Mammary epithelial cell (primary cell): ENCODE results near the gene C1S.

ENCODE experiments used
- EZH2 ChIP-seq: IDR thresholded peaks from 2 replicates; pipeline ENCODE4 v1.6.1; 2012; ENCODE audit warnings: low read length, inconsistent platforms, borderline replicate concordance
- TF ChIP-seq, protein P1 (sequence below), 2 donors: IDR thresholded peaks in 1 of 2; conservative IDR thresholded peaks in 1 of 2; 2 replicates each; pipeline ENCODE4 v1.5.1; 2011 to 2012; ENCODE audit warnings: inconsistent platforms in 2 of 2, low read length in 2 of 2, mild to moderate bottlenecking in 2 of 2, control low read depth in 1 of 2, low read depth in 1 of 2; ENCODE audit not compliant: insufficient read depth in 1 of 2; ENCODE audit errors: extremely low read depth in 1 of 2

DNA sequence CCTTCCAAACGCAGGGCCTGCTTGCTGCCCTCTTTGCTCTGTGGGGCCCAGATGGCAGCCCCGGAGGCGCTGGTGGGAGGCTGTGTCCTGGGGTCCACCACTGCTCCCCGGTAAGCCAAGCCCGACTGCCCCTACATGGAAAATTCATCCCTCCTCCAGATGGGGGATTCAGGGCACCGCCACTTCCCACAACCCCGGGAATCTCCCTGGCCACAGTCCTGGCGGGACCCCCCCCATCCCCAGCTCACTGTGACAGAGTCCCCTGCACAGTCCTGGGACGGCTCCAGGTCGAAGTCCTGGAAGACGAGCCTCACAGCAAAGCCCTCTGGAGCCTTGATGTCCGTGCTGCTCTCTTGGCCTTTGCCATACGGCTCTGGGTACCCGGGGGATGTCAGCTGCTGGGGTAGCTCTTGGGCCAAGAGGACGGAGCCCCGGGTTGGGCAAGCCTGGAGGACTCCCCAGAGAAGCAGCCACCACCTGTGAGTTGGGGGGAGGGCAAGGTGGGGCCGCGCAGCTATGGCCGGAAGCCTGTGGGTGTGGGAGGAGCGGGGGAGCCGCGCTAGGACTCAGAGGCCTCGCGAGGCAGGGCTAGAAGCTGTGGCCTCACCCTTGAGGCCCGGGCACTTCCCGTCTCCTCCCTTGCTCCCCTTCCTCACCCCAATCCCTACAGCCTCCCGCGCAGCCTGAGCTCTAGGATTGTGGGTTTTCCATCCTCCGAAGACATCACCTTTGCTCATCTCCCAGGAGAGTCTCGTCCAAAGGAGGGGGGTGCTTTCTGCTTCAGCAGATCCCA lies 47.7 kb downstream of the C1S start:
- TF ChIP-seq, protein P1, sequence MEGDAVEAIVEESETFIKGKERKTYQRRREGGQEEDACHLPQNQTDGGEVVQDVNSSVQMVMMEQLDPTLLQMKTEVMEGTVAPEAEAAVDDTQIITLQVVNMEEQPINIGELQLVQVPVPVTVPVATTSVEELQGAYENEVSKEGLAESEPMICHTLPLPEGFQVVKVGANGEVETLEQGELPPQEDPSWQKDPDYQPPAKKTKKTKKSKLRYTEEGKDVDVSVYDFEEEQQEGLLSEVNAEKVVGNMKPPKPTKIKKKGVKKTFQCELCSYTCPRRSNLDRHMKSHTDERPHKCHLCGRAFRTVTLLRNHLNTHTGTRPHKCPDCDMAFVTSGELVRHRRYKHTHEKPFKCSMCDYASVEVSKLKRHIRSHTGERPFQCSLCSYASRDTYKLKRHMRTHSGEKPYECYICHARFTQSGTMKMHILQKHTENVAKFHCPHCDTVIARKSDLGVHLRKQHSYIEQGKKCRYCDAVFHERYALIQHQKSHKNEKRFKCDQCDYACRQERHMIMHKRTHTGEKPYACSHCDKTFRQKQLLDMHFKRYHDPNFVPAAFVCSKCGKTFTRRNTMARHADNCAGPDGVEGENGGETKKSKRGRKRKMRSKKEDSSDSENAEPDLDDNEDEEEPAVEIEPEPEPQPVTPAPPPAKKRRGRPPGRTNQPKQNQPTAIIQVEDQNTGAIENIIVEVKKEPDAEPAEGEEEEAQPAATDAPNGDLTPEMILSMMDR (conservative IDR thresholded peaks at IDR 0.05 in 1 of 2, IDR thresholded peaks at IDR 0.05 in 1 of 2; ENCODE audit: extremely low read depth in 1 of 2, insufficient read depth in 1 of 2, low read depth in 1 of 2, low read length in 2 of 2), result peak in 1 of 2 donors; percentile 2
- no peak for TF ChIP-seq EZH2
